22Rv1 (cell line): Measurements from ENCODE around the gene ELMOD2.

ENCODE experiments used
- ZFX ChIP-seq: fragments of 450-650 bp; IDR thresholded peaks from 2 replicates; pipeline ENCODE4 v1.6.1; 2017; ENCODE audit warnings: antibody characterized with exemption, borderline replicate concordance
- TF ChIP-seq, protein P1 (sequence below): fragments of 450-650 bp; IDR thresholded peaks from 2 replicates; pipeline ENCODE4 v1.5.1; 2017; ENCODE audit warnings: mild to moderate bottlenecking

DNA sequence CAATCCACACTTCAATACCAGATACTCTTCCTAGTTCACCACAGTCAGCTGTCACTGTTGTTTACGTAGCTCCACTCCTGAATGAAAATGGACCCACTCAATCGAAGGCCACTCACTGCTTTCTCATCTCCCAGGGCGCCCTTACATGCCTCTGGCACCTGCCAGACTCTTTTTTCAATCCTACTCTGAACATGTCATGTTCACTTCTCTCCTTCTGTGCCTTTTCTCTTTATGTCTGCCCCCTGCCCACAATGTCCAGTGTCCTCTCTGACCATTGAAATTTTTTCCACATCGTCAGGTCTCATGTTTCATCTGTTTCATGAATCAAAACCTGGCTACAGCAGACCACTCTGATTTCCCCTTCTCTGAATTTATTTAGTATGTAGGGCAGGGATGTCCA, 24.6 kb upstream of the ELMOD2 start:
- TF ChIP-seq, protein P1, sequence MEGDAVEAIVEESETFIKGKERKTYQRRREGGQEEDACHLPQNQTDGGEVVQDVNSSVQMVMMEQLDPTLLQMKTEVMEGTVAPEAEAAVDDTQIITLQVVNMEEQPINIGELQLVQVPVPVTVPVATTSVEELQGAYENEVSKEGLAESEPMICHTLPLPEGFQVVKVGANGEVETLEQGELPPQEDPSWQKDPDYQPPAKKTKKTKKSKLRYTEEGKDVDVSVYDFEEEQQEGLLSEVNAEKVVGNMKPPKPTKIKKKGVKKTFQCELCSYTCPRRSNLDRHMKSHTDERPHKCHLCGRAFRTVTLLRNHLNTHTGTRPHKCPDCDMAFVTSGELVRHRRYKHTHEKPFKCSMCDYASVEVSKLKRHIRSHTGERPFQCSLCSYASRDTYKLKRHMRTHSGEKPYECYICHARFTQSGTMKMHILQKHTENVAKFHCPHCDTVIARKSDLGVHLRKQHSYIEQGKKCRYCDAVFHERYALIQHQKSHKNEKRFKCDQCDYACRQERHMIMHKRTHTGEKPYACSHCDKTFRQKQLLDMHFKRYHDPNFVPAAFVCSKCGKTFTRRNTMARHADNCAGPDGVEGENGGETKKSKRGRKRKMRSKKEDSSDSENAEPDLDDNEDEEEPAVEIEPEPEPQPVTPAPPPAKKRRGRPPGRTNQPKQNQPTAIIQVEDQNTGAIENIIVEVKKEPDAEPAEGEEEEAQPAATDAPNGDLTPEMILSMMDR, result no peak
- TF ChIP-seq ZFX, result no peak
